GM21737 (cell line): ENCODE data around the gene HMGCLL1.

Source experiments
- ATAC-seq: cut with Tn5 transposase; IDR thresholded peaks from one replicate; pipeline ENCODE4 v1.9.1; 2021; ENCODE audit warnings: mild to moderate bottlenecking, moderate library complexity; ENCODE audit not compliant: unreplicated experiment

HMGCLL1 gene

GRCh38 chr6:55536391-55536956, 42.5 kb downstream of the HMGCLL1 start:
- ATAC-seq, result no peak

GRCh38 chr6:55531496-55531895, 47.5 kb downstream of the HMGCLL1 start:
- ATAC-seq, result no peak

GRCh38 chr6:55530931-55531330, 48.1 kb downstream of the HMGCLL1 start:
- no peak for ATAC-seq

GRCh38 chr6:55528624-55529023, 50.4 kb downstream of the HMGCLL1 start:
- peak; percentile 59 for ATAC-seq

GRCh38 chr6:55524441-55524840, 54.6 kb downstream of the HMGCLL1 start:
- no peak for ATAC-seq

GRCh38 chr6:55518529-55519060, 60.4 kb downstream of the HMGCLL1 start:
- ATAC-seq, result no peak

- no peak for ATAC-seq
Observed at GRCh38 chr6:55516736-55517135, 62.3 kb downstream of the HMGCLL1 start.

GRCh38 chr6:55512904-55513303, 66.1 kb downstream of the HMGCLL1 start:
- ATAC-seq, result no peak

GRCh38 chr6:55511122-55511800, 67.7 kb downstream of the HMGCLL1 start:
- ATAC-seq, result no peak

- no peak for ATAC-seq
Observed at GRCh38 chr6:55499591-55499990, 79.4 kb downstream of the HMGCLL1 start.

- no peak for ATAC-seq
Observed at GRCh38 chr6:55497694-55498093, 81.3 kb downstream of the HMGCLL1 start.

GRCh38 chr6:55496201-55496600, 82.8 kb downstream of the HMGCLL1 start:
- no peak for ATAC-seq

GRCh38 chr6:55495277-55495676, 83.7 kb downstream of the HMGCLL1 start:
- ATAC-seq, result no peak

- no peak for ATAC-seq
Observed at GRCh38 chr6:55494411-55494810, 84.6 kb downstream of the HMGCLL1 start.

GRCh38 chr6:55492259-55492658, 86.7 kb downstream of the HMGCLL1 start:
- no peak for ATAC-seq

- ATAC-seq, result no peak
Observed at GRCh38 chr6:55490871-55491270, 88.1 kb downstream of the HMGCLL1 start.

GRCh38 chr6:55474382-55474781, 104.6 kb downstream of the HMGCLL1 start:
- no peak for ATAC-seq

GRCh38 chr6:55473722-55474121, 105.3 kb downstream of the HMGCLL1 start:
- no peak for ATAC-seq

GRCh38 chr6:55469951-55470366, 109.0 kb downstream of the HMGCLL1 start:
- ATAC-seq, result no peak

GRCh38 chr6:55456016-55456415, 123.0 kb downstream of the HMGCLL1 start:
- ATAC-seq, result no peak

- no peak for ATAC-seq
Observed at GRCh38 chr6:55450005-55450404, 129.0 kb downstream of the HMGCLL1 start.

- ATAC-seq, result no peak
Observed at GRCh38 chr6:55449225-55449624, 129.8 kb downstream of the HMGCLL1 start.

GRCh38 chr6:55448451-55448850, 130.5 kb downstream of the HMGCLL1 start:
- no peak for ATAC-seq
